Mesendoderm (in vitro differentiated cells): Measurements from ENCODE around the gene DNAJB2.

Experiments used
- DNase-seq: peaks from one replicate; pipeline ENCODE4 v3.0.0; 2013
- H2AK5ac ChIP-seq: 2 replicates; pipeline ENCODE4 v1.6.1; 2013; ENCODE audit warnings: low read length, inconsistent platforms
- H2BK120ac ChIP-seq: 2 replicates; pipeline ENCODE4 v1.6.1; 2013; ENCODE audit warnings: low read depth, mild to moderate bottlenecking, low read length, moderate library complexity, mixed read lengths
- H2BK15ac ChIP-seq: replicated peaks from 2 replicates; pipeline ENCODE4 v1.6.1; 2013; ENCODE audit warnings: low read depth, mild to moderate bottlenecking, moderate library complexity
- H2BK5ac ChIP-seq: 2 replicates; pipeline ENCODE4 v1.6.1; 2013; ENCODE audit warnings: low read length, inconsistent platforms
- H3K18ac ChIP-seq: 2 replicates; pipeline ENCODE4 v1.6.1; 2013; ENCODE audit warnings: mild to moderate bottlenecking, low read length, mixed read lengths
- H3K23ac ChIP-seq: one replicate; pipeline ENCODE4 v1.6.1; 2013; ENCODE audit warnings: low read length
- H3K27ac ChIP-seq: 2 replicates; pipeline ENCODE4 v1.5.1; 2013; ENCODE audit warnings: low read depth, mild to moderate bottlenecking, inconsistent platforms, low read length, moderate library complexity
- H3K27me3 ChIP-seq: 2 replicates; pipeline ENCODE4 v1.6.1; 2013; ENCODE audit warnings: low read length, control low read depth, mild to moderate bottlenecking, inconsistent platforms; ENCODE audit not compliant: insufficient read depth, poor library complexity
- H3K36me3 ChIP-seq: 2 replicates; pipeline ENCODE4 v1.6.1; 2013; ENCODE audit warnings: low read length, inconsistent platforms; ENCODE audit not compliant: control insufficient read depth, insufficient read depth
- H3K4ac ChIP-seq: one replicate; pipeline ENCODE4 v1.6.1; 2013; ENCODE audit warnings: low read depth, mild to moderate bottlenecking, low read length, moderate library complexity
- H3K4me1 ChIP-seq: 2 replicates; pipeline ENCODE4 v1.6.1; 2013; ENCODE audit warnings: low read depth, low read length, inconsistent platforms; ENCODE audit not compliant: control insufficient read depth
- H3K4me2 ChIP-seq: 2 replicates; pipeline ENCODE4 v1.6.1; 2013; ENCODE audit warnings: low read length
- H3K4me3 ChIP-seq: 2 replicates; pipeline ENCODE4 v1.5.1; 2013; ENCODE audit warnings: mild to moderate bottlenecking, low read length
- H3K56ac ChIP-seq: one replicate; pipeline ENCODE4 v1.6.1; 2013; ENCODE audit warnings: low read length
- H3K79me1 ChIP-seq: 2 replicates; pipeline ENCODE4 v1.6.1; 2013; ENCODE audit warnings: low read length, inconsistent platforms
- H3K79me2 ChIP-seq: 2 replicates; pipeline ENCODE4 v1.6.1; 2013; ENCODE audit warnings: mild to moderate bottlenecking, low read length; ENCODE audit not compliant: control insufficient read depth, insufficient read depth
- H3K9ac ChIP-seq: 2 replicates; pipeline ENCODE4 v1.6.1; 2013; ENCODE audit warnings: low read length, inconsistent platforms
- H4K5ac ChIP-seq: one replicate; pipeline ENCODE4 v1.6.1; 2013; ENCODE audit warnings: low read length
- H4K8ac ChIP-seq: one replicate; pipeline ENCODE4 v1.6.1; 2013; ENCODE audit warnings: low read depth, mild to moderate bottlenecking, control low read depth, low read length, moderate library complexity
- WGBS: extraction: QIAGEN DNeasy Blood & Tissue Kit; methylation state at CpG from one replicate; pipeline ENCODE4 v1.1.7; 2013; ENCODE audit warnings: low lambda C conversion rate, missing lambda C conversion rate; ENCODE audit not compliant: insufficient coverage; ENCODE audit errors: extremely low coverage; 5-methylcytosine and 5-hydroxymethylcytosine counted together

Gene DNAJB2

GRCh38 chr2:219272356-219272755, 6.8 kb upstream of the DNAJB2 start:
- H2BK15ac ChIP-seq: no peak overlapping the region
- H3K4me2 ChIP-seq: no peak overlapping the region
- H2BK120ac ChIP-seq: no peak overlapping the region
- no peak overlapping the region for H3K23ac ChIP-seq
- no peak overlapping the region for H3K18ac ChIP-seq
- no peak overlapping the region for H2BK5ac ChIP-seq
- H3K56ac ChIP-seq: no peak overlapping the region
- no peaks in the 10 kb centered on the region for H3K36me3 ChIP-seq
- no peak overlapping the region for H4K8ac ChIP-seq
- no peaks in the 10 kb centered on the region for H3K79me1 ChIP-seq
- no peak for DNase-seq
- no peak overlapping the region for H3K4me3 ChIP-seq
- peaks cover 2% of the 10 kb centered on the region for H3K4me1 ChIP-seq
- H3K9ac ChIP-seq: no peak overlapping the region
- H2AK5ac ChIP-seq: no peak overlapping the region
- no peaks in the 10 kb centered on the region for H3K27me3 ChIP-seq
- no peaks in the 10 kb centered on the region for H3K79me2 ChIP-seq
- H3K27ac ChIP-seq: no peak overlapping the region
- no peak overlapping the region for H4K5ac ChIP-seq
- H3K4ac ChIP-seq: no peak overlapping the region
- no CpG with 5 or more reads among the region's 4 CpGs for WGBS

- Histone ChIP-seq H3K18ac (no peak overlapping the region), H4K8ac (no peak overlapping the region), H3K79me1 (no peaks in the 10 kb centered on the region), H3K4me3 (no peak overlapping the region), H3K36me3 (no peaks in the 10 kb centered on the region), H2BK5ac (no peak overlapping the region), H3K27ac (no peak overlapping the region), H4K5ac (no peak overlapping the region), H3K27me3 (no peaks in the 10 kb centered on the region), H3K23ac (no peak overlapping the region), H3K4me1 (peaks cover 3% of the 10 kb centered on the region), H3K4ac (peak overlapping the region; percentile 6), H2BK15ac (no peak overlapping the region), H3K79me2 (no peaks in the 10 kb centered on the region), H3K4me2 (no peak overlapping the region), H3K56ac (no peak overlapping the region), H2AK5ac (no peak overlapping the region), H3K9ac (no peak overlapping the region), H2BK120ac (no peak overlapping the region)
- no peak for DNase-seq
- WGBS: no CpG with 5 or more reads among the region's 2 CpGs
Measured at GRCh38 chr2:219272995-219273394, 6.2 kb upstream of the DNAJB2 start.

- Histone ChIP-seq H3K18ac (peak overlapping the region; percentile 17), H3K4me3 (no peak overlapping the region), H3K23ac (no peak overlapping the region), H3K27me3 (no peaks in the 10 kb centered on the region), H3K9ac (no peak overlapping the region), H2BK120ac (no peak overlapping the region), H2BK5ac (peak overlapping the region; percentile 6), H3K4me2 (no peak overlapping the region), H3K27ac (peak overlapping the region; percentile 88), H3K36me3 (no peaks in the 10 kb centered on the region), H3K79me1 (no peaks in the 10 kb centered on the region), H3K4me1 (peaks cover 10% of the 10 kb centered on the region), H3K79me2 (no peaks in the 10 kb centered on the region), H3K4ac (peak overlapping the region; percentile 4), H4K5ac (no peak overlapping the region), H4K8ac (no peak overlapping the region), H2AK5ac (no peak overlapping the region), H2BK15ac (no peak overlapping the region), H3K56ac (peak overlapping the region; percentile 49)
- peak; percentile 86 for DNase-seq
- no CpG with 5 or more reads among the region's 3 CpGs for WGBS
Measured at GRCh38 chr2:219273937-219274336, 5.2 kb upstream of the DNAJB2 start.

DNA sequence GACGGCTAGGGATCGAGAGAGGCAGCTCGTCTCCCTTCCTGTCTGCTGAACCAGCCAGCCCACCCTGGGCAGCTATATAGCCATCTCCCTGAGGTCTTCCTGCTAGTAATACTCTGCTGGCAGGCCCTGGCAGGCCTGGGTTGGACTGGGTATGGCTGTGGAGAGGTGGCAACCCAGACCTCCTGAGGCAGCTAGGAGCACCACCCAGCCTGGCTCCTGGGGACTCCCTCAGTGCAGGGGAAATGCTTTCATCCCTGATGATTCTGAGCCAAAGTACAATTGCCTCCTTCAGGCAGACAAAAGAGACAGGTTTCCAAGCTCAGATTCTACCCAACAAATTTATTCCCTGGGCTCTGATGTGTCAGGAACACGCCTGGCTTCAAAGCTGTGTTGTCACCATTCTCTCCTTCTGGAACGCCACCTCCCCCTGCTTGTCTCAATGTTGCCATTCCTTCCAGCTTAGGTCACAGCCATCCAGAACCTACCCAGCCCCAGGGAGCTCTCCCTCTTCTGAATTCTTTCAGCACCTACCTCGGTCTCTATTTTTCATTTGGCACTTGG, 4.7 kb upstream of the DNAJB2 start:
- peak; percentile 98 for DNase-seq
- H2AK5ac ChIP-seq: no peak overlapping the region
- no peak overlapping the region for H3K9ac ChIP-seq
- H4K8ac ChIP-seq: no peak overlapping the region
- no peak overlapping the region for H2BK120ac ChIP-seq
- H2BK15ac ChIP-seq: no peak overlapping the region
- no peaks in the 10 kb centered on the region for H3K27me3 ChIP-seq
- H3K56ac ChIP-seq: peak overlapping the region; percentile 49
- H3K18ac ChIP-seq: peak overlapping the region; percentile 17
- H3K23ac ChIP-seq: no peak overlapping the region
- no peaks in the 10 kb centered on the region for H3K36me3 ChIP-seq
- no peaks in the 10 kb centered on the region for H3K79me2 ChIP-seq
- no peak overlapping the region for H4K5ac ChIP-seq
- H3K4ac ChIP-seq: peak overlapping the region; percentile 4
- no peaks in the 10 kb centered on the region for H3K79me1 ChIP-seq
- WGBS: no CpG with 5 or more reads among the region's 6 CpGs
- peak overlapping the region; percentile 88 for H3K27ac ChIP-seq
- H2BK5ac ChIP-seq: no peak overlapping the region
- peaks cover 10% of the 10 kb centered on the region for H3K4me1 ChIP-seq
- no peak overlapping the region for H3K4me3 ChIP-seq
- H3K4me2 ChIP-seq: no peak overlapping the region

DNA sequence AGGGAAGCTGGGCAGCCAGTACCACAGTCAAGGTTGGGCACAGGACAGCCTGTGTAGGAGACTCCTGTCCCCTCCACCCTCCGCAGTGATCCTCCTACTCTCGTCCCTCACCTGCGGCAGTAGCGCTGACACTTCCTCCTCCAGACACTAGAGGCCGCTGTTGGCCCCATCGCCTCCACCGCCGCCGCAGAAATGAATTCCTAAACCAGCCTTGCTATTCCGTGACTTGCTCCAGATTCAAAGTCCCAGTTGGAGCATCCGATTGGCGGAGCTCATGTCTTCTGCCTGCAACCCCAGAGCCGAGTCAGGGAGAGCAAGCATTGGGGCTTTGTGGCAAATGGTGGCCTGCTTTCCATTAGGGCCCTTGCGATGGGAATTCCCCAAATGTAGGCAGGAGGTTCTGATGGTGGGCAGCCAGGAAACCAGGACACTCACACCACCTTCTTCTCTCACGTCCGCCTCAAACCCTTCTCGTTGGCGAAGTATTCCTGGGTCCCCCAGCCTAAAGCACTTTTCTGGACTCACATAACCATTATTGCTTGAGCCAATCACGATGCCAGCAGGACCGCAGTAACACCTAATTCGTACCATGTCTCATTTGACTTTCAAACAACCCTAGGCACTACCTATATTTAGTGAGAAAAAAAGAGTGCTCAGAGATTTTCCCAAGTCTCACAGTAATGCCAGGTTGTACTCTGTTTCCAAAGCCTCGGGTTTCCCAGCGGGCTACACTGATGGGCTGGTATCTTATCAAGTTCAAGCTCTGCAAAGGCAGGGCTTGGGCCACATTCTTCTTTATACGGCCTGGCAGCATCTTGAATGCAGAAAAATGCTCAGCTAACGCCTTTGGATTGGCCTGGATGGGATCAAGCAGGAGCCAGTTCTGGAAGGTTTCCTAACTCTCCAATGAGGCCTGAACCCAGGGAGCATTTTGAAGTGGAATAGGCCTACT, 1.2 kb upstream of the DNAJB2 start:
- Histone ChIP-seq H3K79me1 (no peaks in the 10 kb centered on the region), H3K56ac (peak overlapping the region; percentile 52), H2BK15ac (no peak overlapping the region), H2AK5ac (no peak overlapping the region), H3K4me2 (no peak overlapping the region), H4K8ac (peak overlapping the region; percentile 29), H3K27ac (peak overlapping the region; percentile 94), H3K4me3 (no peak overlapping the region), H3K18ac (peak overlapping the region; percentile 73), H3K23ac (peak overlapping the region; percentile 83), H4K5ac (no peak overlapping the region), H2BK5ac (peak overlapping the region; percentile 66), H3K27me3 (no peaks in the 10 kb centered on the region), H3K9ac (peak overlapping the region; percentile 74), H3K79me2 (no peaks in the 10 kb centered on the region), H3K36me3 (no peaks in the 10 kb centered on the region), H2BK120ac (peak overlapping the region; percentile 63), H3K4ac (peak overlapping the region; percentile 61), H3K4me1 (peaks cover 24% of the 10 kb centered on the region)
- WGBS: no CpG with 5 or more reads among the region's 25 CpGs
- peak; percentile 94 for DNase-seq
